Measurements from ENCODE around the gene TSHZ2.

TSHZ2 gene

DNA sequence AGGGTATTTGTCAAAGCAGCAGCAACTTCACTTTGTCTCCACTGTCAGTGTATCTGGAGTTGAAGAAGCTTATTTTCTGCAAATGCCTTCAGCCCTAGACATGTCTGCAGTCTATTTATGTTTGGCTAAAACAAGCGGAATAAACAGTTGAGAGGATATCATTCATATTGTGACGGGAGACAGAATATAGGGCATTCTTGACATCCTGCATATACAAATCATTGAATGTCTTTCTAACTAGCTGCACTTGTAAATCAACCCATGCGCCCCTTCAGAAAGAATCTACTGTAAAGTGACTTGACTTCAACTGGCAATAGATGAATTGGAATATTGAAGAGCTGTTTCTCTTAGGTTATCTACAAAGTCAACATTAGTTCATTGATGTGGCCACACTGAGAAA lies 258.9 kb downstream of the TSHZ2 start:
- H3K4me1 ChIP-seq = no peaks in the 10 kb centered on the region
- no peaks in the 10 kb centered on the region for H4K20me1 ChIP-seq
- H3K4me3 ChIP-seq = no peak overlapping the region
- H3K4me2 ChIP-seq = no peak overlapping the region
- no peak overlapping the region for H3K27ac ChIP-seq
- no peak for TF ChIP-seq Cebpa-rat (IDR thresholded peaks at IDR 0.05)
- no peaks in the 10 kb centered on the region for H3K27me3 ChIP-seq
- no peaks in the 10 kb centered on the region for H3K36me3 ChIP-seq
- H3K9ac ChIP-seq = no peak overlapping the region
- peaks cover 1% of the 10 kb centered on the region; the same call in 1 of the 2 replicates for H3K9me3 ChIP-seq

DNA sequence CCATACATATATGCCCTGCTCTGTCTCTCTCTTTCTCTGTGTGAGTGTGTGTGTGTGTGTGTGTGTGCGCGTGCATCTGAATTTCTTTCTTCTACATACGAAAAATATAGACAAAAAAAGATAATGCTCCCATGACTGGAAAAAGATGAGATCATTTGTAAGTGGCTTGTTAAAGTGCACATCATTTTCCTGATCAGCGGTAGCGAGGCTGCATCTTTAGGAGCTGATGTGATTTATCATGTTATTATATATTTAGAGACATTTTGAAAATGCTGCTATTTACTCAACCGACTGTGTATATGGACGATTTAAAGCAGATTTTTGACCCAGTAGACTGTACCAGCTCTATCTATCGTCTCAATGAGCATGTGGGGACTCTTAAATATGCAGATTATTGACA lies 265.3 kb downstream of the TSHZ2 start:
- Histone ChIP-seq H4K20me1 (no peaks in the 10 kb centered on the region), H3K4me1 (no peaks in the 10 kb centered on the region), H3K9ac (no peak overlapping the region), H3K27ac (no peak overlapping the region), H3K4me2 (no peak overlapping the region), H3K4me3 (no peak overlapping the region), H3K27me3 (no peaks in the 10 kb centered on the region), H3K36me3 (no peaks in the 10 kb centered on the region), H3K9me3 (peaks cover 10% of the 10 kb centered on the region; the same call in 1 of the 2 replicates)
- TF ChIP-seq Cebpa-rat (IDR thresholded peaks at IDR 0.05) = no peak

- Histone ChIP-seq H3K4me3 (no peak overlapping the region), H4K20me1 (no peaks in the 10 kb centered on the region), H3K9ac (no peak overlapping the region), H3K4me1 (no peaks in the 10 kb centered on the region), H3K9me3 (peaks cover 10% of the 10 kb centered on the region; the same call in 1 of the 2 replicates), H3K4me2 (no peak overlapping the region), H3K36me3 (no peaks in the 10 kb centered on the region), H3K27ac (no peak overlapping the region), H3K27me3 (no peaks in the 10 kb centered on the region)
- TF ChIP-seq Cebpa-rat (IDR thresholded peaks at IDR 0.05) = no peak
Measured at GRCh38 chr20:53238121-53238660, 266.0 kb downstream of the TSHZ2 start.

- Histone ChIP-seq H3K27me3 (no peaks in the 10 kb centered on the region), H3K9me3 (no peaks in the 10 kb centered on the region), H3K27ac (no peak overlapping the region), H3K9ac (no peak overlapping the region), H3K36me3 (no peaks in the 10 kb centered on the region), H3K4me3 (no peak overlapping the region), H3K4me1 (no peaks in the 10 kb centered on the region), H4K20me1 (no peaks in the 10 kb centered on the region), H3K4me2 (no peak overlapping the region)
- TF ChIP-seq Cebpa-rat (IDR thresholded peaks at IDR 0.05) = no peak
Measured at GRCh38 chr20:53243152-53243551, 271.0 kb downstream of the TSHZ2 start.

DNA sequence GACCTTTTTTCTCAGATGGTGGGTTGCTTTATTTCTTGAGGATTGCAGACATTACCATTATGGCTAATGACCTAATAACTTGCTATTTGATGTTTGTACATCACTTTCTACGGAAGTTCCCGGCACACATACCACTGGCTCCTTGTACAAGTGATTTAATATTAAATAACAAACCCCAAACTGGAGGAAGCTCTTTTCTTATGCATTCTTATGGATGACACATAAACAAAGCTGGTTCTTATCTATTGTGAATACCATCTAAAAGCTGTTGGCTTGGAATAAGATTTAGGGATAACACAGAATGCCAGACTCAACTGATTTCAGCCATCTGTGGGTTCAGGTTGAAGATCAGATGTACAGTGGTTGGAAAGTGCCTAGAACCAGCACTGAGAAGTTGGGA lies 272.6 kb downstream of the TSHZ2 start:
- no peak overlapping the region for H3K4me3 ChIP-seq
- no peaks in the 10 kb centered on the region for H4K20me1 ChIP-seq
- H3K27ac ChIP-seq = no peak overlapping the region
- H3K9ac ChIP-seq = no peak overlapping the region
- no peak overlapping the region for H3K4me2 ChIP-seq
- H3K9me3 ChIP-seq = no peaks in the 10 kb centered on the region
- H3K36me3 ChIP-seq = no peaks in the 10 kb centered on the region
- H3K27me3 ChIP-seq = no peaks in the 10 kb centered on the region
- no peaks in the 10 kb centered on the region for H3K4me1 ChIP-seq
- TF ChIP-seq Cebpa-rat (IDR thresholded peaks at IDR 0.05) = no peak

GRCh38 chr20:53245574-53245973 lies 273.4 kb downstream of the TSHZ2 start:
- Histone ChIP-seq H3K4me1 (no peaks in the 10 kb centered on the region), H3K27me3 (no peaks in the 10 kb centered on the region), H3K4me3 (no peak overlapping the region), H3K4me2 (no peak overlapping the region), H3K9me3 (no peaks in the 10 kb centered on the region), H4K20me1 (no peaks in the 10 kb centered on the region), H3K36me3 (no peaks in the 10 kb centered on the region), H3K9ac (no peak overlapping the region), H3K27ac (no peak overlapping the region)
- TF ChIP-seq Cebpa-rat (IDR thresholded peaks at IDR 0.05) = no peak

- no peak overlapping the region for H3K4me3 ChIP-seq
- no peak overlapping the region for H3K4me2 ChIP-seq
- no peaks in the 10 kb centered on the region for H3K9me3 ChIP-seq
- no peaks in the 10 kb centered on the region for H3K27me3 ChIP-seq
- TF ChIP-seq Cebpa-rat (IDR thresholded peaks at IDR 0.05) = no peak
- H3K36me3 ChIP-seq = no peaks in the 10 kb centered on the region
- no peaks in the 10 kb centered on the region for H3K4me1 ChIP-seq
- H3K27ac ChIP-seq = no peak overlapping the region
- no peaks in the 10 kb centered on the region for H4K20me1 ChIP-seq
- no peak overlapping the region for H3K9ac ChIP-seq
Measured at GRCh38 chr20:53247468-53248103, 275.4 kb downstream of the TSHZ2 start.

- Histone ChIP-seq H3K27ac (no peak overlapping the region), H3K36me3 (no peaks in the 10 kb centered on the region), H4K20me1 (no peaks in the 10 kb centered on the region), H3K4me1 (no peaks in the 10 kb centered on the region), H3K9ac (no peak overlapping the region), H3K4me2 (no peak overlapping the region), H3K27me3 (no peaks in the 10 kb centered on the region), H3K4me3 (no peak overlapping the region), H3K9me3 (no peaks in the 10 kb centered on the region)
- TF ChIP-seq Cebpa-rat (IDR thresholded peaks at IDR 0.05) = no peak
Measured at GRCh38 chr20:53250456-53250855, 278.3 kb downstream of the TSHZ2 start.

DNA sequence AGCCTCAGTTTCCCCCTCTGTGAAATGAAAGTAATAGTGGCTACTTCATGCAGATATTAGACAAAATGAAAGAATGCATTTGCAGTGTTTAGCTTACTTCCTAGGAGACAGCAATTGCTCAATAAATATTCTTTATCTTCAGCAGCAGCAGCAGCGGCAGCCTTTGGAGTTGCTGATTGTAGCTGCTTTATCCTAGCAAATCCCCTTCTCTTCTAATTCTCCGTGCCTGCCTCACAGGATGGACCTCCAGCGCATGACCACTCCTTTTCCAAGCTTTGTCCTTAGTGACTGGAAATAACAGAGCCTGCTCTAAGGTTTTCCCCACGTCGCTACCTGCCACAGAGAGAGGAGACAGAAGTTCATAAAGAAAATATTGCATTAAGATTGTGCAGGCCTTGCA lies 279.8 kb downstream of the TSHZ2 start:
- Histone ChIP-seq H4K20me1 (no peaks in the 10 kb centered on the region), H3K4me3 (no peak overlapping the region), H3K9ac (no peak overlapping the region), H3K36me3 (no peaks in the 10 kb centered on the region), H3K9me3 (no peaks in the 10 kb centered on the region), H3K4me2 (no peak overlapping the region), H3K27me3 (no peaks in the 10 kb centered on the region), H3K4me1 (no peaks in the 10 kb centered on the region), H3K27ac (no peak overlapping the region)
- TF ChIP-seq Cebpa-rat (IDR thresholded peaks at IDR 0.05) = no peak

- no peak overlapping the region for H3K9ac ChIP-seq
- no peaks in the 10 kb centered on the region for H3K4me1 ChIP-seq
- H3K4me2 ChIP-seq = no peak overlapping the region
- H4K20me1 ChIP-seq = no peaks in the 10 kb centered on the region
- H3K9me3 ChIP-seq = no peaks in the 10 kb centered on the region
- H3K27me3 ChIP-seq = no peaks in the 10 kb centered on the region
- H3K27ac ChIP-seq = no peak overlapping the region
- H3K36me3 ChIP-seq = no peaks in the 10 kb centered on the region
- no peak overlapping the region for H3K4me3 ChIP-seq
- no peak for TF ChIP-seq Cebpa-rat (IDR thresholded peaks at IDR 0.05)
Measured at GRCh38 chr20:53253668-53254067, 281.5 kb downstream of the TSHZ2 start.

All from BLaER1 (cell line).